HG03575 (cell line): ENCODE measurements around the gene DEGS2.
"Not testable (repeated sequence)": the region's sequence is repeated elsewhere in the genome, so short reads cannot be mapped to it uniquely, and the experiment has no call there.

Experiments
- ATAC-seq: cut with Tn5 transposase; IDR thresholded peaks from one replicate; pipeline ENCODE4 v1.9.1; 2021; ENCODE audit not compliant: unreplicated experiment, insufficient number of reproducible peaks, low FRiP score; ENCODE audit errors: extremely low read depth

DEGS2 gene

DNA sequence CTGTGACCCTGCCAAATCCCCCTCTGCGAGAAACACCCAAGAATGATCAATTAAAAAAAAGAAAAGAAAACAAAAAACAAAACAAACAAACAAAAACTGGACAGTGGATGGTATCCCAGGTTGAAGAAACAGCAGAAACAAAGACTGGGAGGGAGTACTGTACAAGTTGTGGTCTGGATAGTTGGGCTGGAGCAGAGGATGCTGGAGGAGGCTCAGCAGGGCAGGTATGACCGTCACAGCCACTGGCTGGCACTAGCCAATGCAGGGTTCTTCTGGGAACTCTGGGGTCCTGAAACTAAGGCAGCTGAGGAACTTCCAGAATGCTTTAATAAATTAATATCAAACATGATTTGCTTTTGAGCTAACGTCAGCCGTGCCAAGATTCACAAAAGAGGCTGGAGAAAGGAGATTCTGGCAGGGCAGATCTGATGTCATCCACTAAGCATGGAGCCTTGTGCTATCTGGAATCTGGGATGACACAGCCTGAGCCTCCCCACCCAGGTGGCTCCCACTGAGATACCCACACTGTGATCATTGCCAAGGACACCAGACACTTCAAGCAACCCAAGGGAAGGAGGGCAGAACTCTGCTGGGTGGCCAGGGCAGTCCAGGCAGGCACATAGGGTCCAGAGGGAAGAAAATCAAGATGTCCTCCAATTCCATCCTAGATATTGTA is 22.6 kb upstream of the DEGS2 start:
- ATAC-seq = not testable (repeated sequence)

DNA sequence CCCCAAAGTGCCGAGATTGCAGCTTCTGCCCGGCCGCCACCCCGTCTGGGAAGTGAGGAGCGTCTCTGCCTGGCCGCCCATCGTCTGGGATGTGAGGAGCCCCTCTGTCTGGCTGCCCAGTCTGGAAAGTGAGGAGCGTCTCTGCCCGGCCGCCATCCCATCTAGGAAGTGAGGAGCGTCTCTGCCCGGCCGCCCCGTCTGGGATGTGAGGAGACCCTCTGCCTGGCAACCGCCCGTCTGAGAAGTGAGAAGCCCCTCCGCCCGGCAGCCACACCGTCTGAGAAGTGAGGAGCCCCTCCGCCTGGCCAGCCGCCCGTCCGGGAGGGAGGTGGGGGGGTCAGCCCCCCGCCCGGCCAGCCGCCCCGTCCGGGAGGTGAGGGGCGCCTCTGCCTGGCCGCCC is 21.2 kb upstream of the DEGS2 start:
- not testable (repeated sequence) for ATAC-seq

DNA sequence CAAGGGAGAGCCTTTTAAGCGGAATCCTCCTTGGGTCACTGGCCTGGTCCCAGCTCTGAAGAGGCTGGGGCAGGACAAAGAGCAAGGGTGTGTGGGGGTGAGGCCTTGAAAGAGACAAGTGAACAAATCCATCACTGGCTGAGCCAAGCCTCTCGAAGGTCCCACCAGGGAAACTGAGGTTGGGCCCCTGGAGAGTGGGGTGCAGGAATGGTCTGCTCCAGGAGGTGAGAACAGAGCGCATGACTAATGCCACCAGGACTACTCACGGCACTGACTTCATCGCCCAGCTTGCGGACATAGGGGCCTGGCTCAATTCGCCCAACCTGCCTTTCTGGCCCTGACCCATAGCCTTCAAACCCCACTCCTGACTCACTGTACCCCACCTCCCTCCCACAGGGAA is 19.2 kb upstream of the DEGS2 start:
- no peak for ATAC-seq

DNA sequence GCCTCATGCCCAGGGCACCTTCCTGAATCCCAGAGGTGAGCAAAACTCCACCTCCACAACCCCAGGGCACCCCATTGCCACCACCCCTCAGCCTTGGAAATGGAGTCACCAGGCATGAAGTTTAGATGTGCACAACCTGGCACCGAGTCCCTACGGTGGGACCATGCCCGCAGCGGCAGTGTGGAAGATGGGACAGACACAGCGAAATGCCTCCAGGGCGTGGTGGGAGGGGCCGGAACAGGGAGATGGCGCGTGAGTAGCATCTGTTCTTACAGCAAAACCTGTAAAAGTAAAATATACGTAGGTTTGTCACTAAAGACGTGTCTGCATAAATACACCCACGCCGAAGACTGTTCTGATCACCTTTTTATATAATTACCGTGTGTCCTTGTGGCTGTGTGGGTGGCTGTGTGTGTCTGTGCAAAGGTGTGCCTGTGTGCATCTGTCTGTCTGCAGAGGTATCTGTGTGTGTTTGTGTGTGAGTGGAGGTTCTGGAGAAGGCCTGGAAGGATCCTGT is 17.4 kb upstream of the DEGS2 start:
- no peak for ATAC-seq

DNA sequence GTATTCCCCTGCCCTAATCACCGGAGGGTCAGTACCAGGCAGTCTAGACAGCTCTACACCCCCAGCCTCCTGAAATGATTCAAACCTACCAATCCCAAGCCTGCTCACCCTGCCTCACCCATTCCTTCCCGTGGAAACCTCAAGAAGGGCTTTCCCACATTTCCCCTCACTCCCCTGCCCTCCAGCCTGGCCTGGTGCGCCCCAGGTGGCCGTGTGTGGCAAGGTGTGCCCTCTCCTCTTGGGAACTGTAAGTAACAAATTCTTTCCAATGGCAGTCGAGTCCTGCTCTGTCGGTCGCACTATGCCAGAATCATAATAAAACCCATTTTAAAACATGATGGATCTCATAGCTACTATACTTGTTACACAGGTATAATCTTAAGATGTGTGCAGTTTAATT is 13.9 kb upstream of the DEGS2 start:
- ATAC-seq = no peak

DNA sequence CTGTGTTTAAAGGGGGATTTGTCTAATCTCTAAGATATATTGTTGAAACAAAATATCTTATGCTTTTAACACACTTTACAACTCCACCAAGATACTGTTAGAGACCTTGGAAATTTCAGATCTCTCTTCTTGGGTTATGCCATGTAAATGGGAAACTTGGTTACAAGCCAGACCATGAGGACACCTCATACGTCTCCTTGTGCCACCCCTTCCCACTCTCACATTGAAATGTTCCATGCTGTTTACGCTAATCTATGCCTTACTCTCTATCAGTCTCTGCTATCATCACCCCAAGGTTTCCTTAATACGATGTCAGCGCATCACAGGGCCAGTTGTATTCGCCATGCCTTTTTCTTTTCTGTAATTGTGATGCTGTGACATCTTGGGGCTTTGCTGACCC is 13.4 kb upstream of the DEGS2 start:
- ATAC-seq = no peak

DNA sequence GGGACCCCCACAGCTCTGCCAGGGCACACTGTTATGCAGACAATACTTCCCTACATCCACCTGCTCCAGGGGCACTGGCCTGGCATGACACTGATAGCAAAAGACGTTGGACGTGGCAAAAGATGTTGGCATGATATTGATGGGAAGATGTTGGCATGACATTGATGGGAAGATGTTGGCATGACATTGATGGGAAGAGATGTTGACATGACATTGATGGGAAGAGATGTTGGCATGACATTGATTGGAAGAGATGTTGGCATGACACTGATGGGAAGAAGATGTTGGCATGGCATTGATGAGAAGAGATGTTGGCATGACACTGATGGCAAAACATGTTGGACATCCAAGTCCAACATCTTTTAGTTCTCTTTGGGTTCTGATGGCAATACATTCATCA is 11.4 kb upstream of the DEGS2 start:
- ATAC-seq = no peak

DNA sequence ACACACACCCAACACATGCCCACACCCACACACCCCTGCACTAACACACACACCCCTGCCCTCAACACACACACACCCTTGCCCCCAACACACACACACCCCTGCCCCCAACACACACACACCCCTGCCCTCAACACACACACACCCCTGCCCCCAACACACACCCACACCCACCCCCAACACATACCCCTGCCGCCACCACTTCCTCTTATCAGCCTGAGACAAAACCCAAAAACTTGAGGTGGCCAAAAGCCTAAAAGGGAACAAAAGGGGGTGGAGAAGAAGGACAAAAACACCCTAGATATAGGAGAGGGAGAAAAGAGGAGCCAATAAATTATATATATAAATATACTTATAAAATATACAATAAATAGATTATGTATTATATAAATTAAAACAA is 9.1 kb upstream of the DEGS2 start:
- no peak for ATAC-seq

DNA sequence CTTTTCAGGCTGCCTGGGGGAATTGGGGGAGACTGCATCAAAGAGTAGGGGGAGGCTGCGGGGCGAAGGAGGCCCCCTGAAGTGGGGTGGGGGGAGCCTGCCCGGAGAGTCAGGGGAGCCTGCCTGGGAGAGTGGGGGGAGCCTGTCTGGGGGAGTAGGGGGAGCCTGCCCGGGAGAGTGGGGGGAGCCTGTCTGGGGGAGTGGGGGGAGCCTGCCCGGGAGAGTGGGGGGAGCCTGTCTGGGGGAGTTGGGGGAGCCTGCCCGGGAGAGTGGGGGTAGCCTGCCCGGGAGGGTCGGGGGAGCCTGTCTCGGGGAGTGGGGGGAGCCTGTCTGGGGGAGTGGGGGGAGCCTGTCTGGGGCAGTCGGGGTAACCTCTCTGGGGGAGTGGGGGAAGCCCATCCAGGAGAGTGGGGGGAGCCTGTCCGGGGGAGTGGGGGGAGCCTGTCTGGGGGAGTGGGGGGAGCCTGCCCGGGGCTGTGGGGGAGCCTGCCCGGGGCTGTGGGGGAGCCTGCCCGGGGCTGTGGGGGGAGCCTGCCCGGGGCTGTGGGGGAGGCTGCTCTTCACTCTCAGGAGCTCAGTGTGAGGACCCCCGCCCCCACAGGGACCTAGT is 6.5 kb upstream of the DEGS2 start:
- no peak for ATAC-seq

DNA sequence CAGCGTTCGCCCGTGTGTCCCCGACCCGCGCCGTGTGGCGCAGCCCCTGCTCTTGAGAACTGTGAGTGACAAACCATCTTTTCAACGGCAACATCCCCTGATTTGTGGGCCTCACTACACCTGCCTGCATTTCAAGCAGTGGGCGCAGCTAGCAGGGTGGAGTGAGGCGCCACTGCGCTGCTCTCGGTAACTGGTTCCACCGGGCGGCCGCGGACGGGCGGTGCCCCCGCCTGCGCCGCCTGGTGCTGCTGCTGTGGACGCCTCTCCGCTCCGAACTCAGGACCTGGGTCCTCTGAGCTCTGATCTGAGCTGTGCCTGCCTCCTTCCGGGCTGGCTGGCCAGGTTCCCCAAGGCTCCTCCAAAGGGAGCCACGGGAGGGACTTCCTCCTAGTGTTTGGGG is 5.9 kb upstream of the DEGS2 start:
- ATAC-seq = no peak

DNA sequence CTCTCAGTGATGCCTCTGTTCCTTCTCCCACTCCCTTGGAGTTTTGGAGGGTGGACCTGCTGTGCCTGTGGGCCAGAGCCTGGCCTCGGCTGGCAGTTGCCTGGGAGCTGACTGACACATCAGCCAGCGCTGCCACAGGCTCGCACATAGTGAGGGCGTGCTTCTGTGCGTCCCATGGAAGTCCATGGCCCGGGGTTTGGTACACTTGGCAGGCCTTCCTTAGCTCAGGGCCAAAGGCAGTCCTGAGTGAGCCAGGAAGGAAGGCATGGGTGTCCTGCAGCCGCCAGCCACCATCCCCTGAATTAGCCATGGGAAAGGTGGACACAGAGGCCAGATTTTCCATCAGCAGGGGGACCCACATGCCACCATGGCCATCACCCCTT is 1.1 kb upstream of the DEGS2 start:
- no peak for ATAC-seq

DNA sequence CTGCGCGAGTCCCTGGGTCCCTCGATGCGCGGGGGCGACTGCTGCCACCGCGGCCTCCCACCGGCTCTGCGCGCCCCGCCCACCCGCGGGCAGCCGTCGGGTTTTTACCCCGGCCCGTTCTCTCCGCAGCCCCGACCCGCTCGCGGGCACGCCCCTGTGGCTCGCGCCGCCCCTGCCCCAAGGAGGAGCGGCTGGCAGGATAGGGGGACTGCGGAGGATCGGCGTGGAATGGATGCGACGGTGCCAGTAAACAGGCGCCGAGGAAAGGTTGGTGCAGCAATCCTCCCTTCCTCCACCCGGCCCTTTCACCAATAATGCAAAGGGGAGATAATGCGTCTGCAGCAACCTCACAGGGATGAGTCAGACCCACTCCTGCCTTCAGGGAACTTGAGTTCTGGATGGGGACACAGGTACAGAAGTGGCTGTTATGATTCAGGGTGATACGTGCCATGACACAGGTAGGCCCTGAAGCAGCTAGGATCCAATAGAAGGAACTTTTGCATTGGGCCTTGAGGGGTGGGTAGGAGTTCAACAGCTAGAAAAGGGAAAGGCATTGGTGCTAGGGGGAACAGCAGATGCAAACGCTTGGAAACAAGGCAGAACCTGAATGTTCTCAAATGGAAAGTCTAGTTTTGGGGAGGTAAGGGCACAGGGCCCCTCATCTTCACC is 554 bp upstream of the DEGS2 start:
- no peak for ATAC-seq

DNA sequence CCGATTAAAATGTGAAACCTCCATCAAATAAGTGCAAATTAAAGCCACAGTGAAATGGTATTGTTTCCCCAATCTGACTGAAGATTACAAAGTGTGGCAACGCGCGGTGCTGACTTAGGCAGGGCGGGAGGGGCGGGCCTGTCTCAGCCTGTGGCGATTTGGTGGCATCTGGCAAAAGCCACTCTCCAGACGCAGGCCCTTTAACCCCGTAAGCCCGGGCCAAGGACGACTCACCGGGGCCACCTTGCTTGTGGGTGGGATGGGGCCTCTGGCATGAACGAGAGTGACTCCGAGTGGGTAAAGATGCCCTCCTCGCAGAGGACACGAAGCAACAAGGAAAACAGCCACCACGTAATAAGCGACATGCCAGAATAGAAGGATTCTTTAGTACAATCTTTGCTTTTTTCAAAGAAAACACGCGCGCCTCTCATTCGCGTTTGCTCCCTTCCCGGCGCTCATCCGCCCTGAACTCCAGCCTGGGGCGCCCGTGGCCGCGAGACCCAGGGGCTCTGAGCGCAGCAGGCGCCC is 815 bp downstream of the DEGS2 start:
- ATAC-seq = no peak

DNA sequence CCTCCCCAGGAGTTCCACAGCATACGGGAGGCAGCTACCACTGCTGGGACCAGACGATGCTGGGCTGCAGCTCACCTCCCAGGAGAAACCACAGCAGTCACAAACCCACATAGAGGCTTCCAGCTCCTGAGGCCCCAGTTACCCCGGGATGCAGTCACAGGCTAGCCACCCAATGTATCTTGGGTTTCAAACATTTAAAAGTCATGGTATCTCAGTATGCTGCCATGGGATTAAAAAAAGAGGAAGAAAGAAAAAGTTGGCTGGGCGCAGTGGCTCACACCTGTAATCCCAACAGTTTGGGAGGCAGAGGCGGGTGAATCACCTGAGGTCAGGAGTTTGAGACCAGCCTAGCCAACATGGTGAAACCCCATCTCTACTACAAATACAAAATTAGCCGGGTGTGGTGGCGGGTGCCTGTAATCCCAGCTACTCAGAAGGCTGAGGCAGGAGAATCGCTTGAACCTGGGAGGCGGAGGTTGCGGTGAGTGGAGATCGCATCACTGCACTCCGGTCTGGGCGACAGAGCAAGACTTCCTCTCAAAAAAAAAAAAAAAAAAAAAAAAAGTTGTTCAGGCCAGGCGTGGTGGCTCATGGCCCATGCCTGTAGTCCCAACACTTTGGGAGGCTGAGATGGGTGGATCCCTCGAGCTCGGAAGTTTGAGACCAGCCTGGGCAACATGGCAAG is 1.8 kb downstream of the DEGS2 start:
- ATAC-seq = not testable (repeated sequence)

DNA sequence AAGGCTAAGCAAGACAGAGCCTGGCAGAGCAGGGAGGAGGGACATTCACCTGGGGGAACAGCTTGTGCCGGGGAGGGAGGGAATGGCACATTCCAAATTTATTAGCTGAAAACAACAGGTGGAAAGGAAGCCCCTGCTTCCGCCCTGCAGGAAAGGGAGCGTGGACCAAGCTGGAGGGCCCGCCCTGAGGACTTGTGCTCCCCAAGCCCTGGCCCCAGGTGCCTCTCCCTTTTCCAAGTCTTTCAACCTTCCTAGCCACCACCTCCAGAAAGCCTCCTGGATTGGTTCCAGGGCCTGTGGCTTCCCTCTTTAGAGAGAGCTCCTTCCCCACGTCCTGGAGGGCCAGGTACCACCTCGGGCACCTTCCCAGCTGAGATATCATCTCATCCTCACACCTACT is 2.7 kb downstream of the DEGS2 start:
- ATAC-seq = no peak

DNA sequence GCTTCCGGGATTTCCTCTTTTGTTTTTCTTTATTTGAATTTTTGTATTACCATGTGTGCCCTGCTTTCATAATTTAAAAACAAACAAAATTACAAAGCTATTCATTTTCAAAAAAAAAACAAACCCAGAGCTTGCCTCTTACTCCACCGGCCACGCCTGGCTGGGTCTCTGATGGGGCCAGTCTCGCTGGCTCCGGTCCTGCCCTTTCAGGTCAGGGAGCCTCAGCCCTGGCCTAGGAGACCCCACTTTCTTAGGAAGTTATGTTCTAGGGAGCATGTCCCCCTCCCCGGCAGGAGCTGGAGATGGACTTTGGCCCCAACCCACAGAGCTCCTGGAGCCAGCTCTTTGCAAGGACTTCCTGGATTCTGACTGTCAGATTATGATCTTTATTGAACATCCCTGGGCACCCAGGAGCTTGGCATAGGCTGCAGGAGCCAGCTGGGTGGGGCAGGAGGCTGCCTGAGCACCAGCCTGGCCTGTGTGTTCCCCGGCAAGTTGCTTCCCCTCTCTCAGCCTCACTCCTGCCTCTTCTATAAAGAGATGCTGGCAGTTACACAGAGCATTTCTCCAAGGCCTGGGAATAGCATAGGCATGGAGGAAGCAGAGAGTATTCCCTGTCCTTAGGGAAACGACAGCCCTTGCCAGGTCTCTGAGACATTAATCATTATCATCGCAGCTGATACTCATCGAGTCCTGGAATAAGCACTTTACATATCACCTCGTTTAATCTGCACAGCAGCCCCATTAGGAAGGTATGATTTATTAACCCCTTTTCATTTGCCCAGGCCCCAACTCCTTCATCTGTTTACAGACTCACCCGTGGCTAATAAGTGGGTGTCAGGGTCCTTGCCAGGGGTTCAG is 3.5 kb downstream of the DEGS2 start:
- ATAC-seq = no peak

DNA sequence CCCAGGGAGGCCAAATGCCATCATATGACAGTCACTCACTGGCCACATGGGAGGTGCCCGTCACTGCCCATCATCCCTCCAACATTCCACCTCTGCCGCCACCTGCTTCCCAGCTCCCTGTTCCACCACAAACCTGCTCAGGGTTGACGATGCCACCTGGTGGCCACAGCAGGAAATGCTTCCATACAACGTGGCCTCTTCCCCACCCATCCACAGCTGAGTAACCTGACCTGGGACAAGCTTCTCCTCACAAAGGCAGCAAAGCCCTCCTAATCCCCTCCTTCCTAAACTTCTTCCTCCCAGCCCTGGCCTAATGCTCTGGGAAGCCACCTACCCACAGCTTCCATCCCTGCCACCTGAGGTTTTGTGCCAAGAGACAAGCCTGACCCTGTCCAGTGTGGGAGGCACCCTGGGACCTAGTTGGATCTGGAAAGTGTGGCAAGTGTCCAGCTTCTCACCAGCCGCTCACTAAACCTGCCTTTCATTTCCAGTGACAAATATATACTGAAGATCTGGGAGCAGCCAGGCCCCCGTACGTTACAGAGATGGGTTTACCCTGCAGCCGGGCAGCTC is 4.3 kb downstream of the DEGS2 start:
- ATAC-seq = no peak

DNA sequence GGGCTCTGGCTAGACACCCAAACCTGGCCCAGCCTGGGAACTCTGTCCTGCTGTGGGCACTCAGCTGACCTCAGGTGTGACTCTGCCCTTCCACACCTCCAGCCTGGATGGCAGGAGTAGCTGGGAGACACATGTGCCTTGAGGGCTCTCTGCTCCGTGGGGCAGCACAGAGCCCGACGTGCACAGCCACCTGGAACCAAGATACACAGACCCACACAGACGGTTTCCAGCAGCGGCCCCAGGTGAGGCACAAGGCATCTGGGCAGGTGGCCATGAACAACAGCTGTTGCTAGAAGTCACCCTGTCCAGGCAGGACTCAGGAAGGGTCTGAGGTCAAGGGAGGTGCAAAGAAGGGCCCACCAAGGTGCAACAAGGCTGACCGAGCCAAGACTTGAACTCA is 5.9 kb downstream of the DEGS2 start:
- ATAC-seq = no peak
